Muscle of leg (tissue), 11 donors: ENCODE measurements around the gene CLC. TPM values are rescaled to one million over a fixed set of nuclear protein-coding genes. Genes with fewer than 3 reads are reported as not detected.
"Not testable (repeated sequence)": the region's sequence is repeated elsewhere in the genome, so short reads cannot be mapped to it uniquely, and the experiment has no call there.

Experiments
- DNase-seq: peaks from one replicate; pipeline ENCODE4 v3.0.0; 2013
- H3K27ac ChIP-seq: one replicate; pipeline ENCODE4 v1.5.1; 2013; ENCODE audit warnings: mild to moderate bottlenecking, low read length, control low read depth
- H3K27me3 ChIP-seq: one replicate; pipeline ENCODE4 v1.6.1; 2013; ENCODE audit warnings: low read length; ENCODE audit not compliant: control insufficient read depth, insufficient read depth
- H3K36me3 ChIP-seq: one replicate; pipeline ENCODE4 v1.6.1; 2013; ENCODE audit warnings: low read length; ENCODE audit not compliant: control insufficient read depth, insufficient read depth
- H3K4me1 ChIP-seq: one replicate; pipeline ENCODE4 v1.6.1; 2013; ENCODE audit warnings: low read length; ENCODE audit not compliant: control insufficient read depth, insufficient read depth
- H3K4me3 ChIP-seq: one replicate; pipeline ENCODE4 v1.5.1; 2013; ENCODE audit warnings: low read length, control low read depth
- H3K9me3 ChIP-seq: replicated peaks from 2 replicates; pipeline ENCODE4 v1.6.1; 2013; ENCODE audit warnings: low read depth, low read length; ENCODE audit not compliant: control insufficient read depth
- WGBS: methylation state at CpG from one replicate; pipeline ENCODE4 v1.1.5; 2013; ENCODE audit warnings: missing lambda C conversion rate; ENCODE audit not compliant: insufficient coverage; 5-methylcytosine and 5-hydroxymethylcytosine counted together
- polyA plus RNA-seq, 8 donors: library from polyadenylated mRNA; unstranded; fragments of 120-200 nt; gene quantifications; one replicate each; pipeline versions ENCODE4 v1.2.1 to v1.2.3, GENCODE V29; 2013; ENCODE audit warnings: inconsistent platforms in 1 of 8, low replicate concordance in 1 of 8; ENCODE audit not compliant: insufficient read length in 8 of 8, insufficient read depth in 1 of 8
- total RNA-seq: library from RNA; stranded (reverse); fragments of 120-200 nt; gene quantifications from one replicate; pipeline ENCODE4 v1.2.4, GENCODE V29; 2013

The CLC gene
- total and polyA plus RNA-seq, 9 donors = 0.40 to 4.8 (median 2.2) TPM

DNA sequence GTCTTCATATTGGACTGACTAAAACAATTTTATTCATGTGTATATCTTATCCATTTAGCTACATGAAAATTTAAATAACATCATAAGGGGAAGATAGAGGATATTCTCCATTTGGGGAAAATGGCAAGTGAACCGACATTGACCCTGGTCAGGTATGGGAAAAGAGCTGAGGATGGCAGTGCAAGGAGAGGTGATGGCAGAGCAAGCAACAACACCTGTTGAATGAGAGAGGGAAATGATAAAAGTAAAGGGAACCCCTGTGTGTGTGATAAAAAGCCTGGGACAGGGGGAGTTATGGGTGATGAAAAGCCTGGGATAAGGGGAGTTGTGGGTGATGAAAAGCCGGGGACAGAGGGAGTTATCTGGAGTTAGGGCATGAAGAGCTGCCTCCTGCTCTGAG lies 4.0 kb downstream of the CLC start:
- no peaks in the 10 kb centered on the region for H3K4me1 ChIP-seq
- H3K9me3 ChIP-seq = no peaks in the 10 kb centered on the region
- peaks cover 2% of the 10 kb centered on the region for H3K27me3 ChIP-seq
- H3K4me3 ChIP-seq = no peak overlapping the region
- 88% methylated on average over 2 of the region's 2 CpGs for WGBS
- no peak overlapping the region for H3K27ac ChIP-seq
- no peak for DNase-seq
- no peaks in the 10 kb centered on the region for H3K36me3 ChIP-seq

DNA sequence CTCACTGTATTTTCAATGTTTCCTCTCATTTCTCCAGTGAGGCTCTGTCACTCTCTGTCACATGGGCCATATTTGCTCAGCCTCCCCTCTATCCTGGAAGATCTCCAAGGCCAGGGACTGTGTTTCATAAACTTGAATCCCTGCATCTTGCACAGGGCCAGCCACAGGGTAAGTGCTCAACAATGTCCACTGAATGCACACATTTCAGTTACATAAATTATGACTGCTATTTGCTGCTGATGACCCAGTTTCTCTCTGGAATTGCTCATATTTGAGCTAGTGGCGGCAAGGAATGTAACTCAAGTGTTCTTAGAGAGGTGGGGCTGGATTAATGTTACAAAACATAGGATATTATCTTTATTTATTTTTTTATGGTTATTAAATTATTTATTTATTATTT lies 6.1 kb downstream of the CLC start:
- Histone ChIP-seq H3K4me3 (no peak overlapping the region), H3K36me3 (no peaks in the 10 kb centered on the region), H3K9me3 (no peaks in the 10 kb centered on the region), H3K27me3 (no peaks in the 10 kb centered on the region), H3K27ac (no peak overlapping the region), H3K4me1 (no peaks in the 10 kb centered on the region)
- DNase-seq = no peak
- WGBS = no CpG with 5 or more reads among the region's 1 CpG

DNA sequence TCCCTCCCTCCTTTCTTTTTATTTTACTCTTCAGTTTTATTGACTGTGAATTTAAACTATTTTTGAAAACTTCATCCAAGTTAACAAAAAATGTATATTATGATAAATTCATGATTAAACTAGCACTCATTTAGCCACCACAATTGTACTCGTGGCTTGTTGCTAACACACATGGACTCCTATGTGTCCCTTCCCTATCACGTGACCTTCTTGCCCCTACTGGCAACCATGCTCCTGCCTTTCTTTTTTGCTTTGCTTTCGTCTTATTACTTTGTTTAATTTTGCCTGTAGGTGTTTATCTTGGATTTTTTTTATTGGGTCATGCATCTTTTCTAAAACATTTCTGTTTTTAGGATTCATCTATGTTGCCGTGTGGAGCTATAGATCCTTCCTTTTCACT lies 8.2 kb downstream of the CLC start:
- no peak overlapping the region for H3K4me3 ChIP-seq
- WGBS = no CpG with 5 or more reads among the region's 4 CpGs
- H3K36me3 ChIP-seq = no peaks in the 10 kb centered on the region
- no peak for DNase-seq
- H3K27ac ChIP-seq = no peak overlapping the region
- no peaks in the 10 kb centered on the region for H3K9me3 ChIP-seq
- no peaks in the 10 kb centered on the region for H3K4me1 ChIP-seq
- H3K27me3 ChIP-seq = no peaks in the 10 kb centered on the region

DNA sequence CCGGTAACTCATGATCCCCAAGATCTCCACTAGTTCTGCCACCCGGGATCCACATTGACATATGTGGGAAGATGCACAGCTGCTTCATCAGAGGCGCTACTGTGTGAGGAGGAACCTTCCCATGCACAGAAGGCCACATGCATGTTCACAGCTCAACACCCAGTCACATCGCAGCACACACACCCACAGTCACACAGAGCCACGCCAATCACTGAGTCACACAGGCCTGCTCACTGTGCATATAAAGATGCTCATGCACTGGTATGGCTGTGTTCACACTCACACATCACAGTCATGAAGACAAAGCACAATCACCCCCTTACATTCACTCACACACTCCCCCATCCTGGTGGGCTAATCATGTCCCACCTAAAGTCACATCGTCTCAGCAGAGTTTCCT lies 9.8 kb downstream of the CLC start:
- H3K4me1 ChIP-seq = no peaks in the 10 kb centered on the region
- WGBS = 80% methylated on average over 6 of the region's 6 CpGs
- no peak overlapping the region for H3K4me3 ChIP-seq
- no peak for DNase-seq
- H3K27me3 ChIP-seq = no peaks in the 10 kb centered on the region
- no peak overlapping the region for H3K27ac ChIP-seq
- H3K36me3 ChIP-seq = no peaks in the 10 kb centered on the region
- no peaks in the 10 kb centered on the region for H3K9me3 ChIP-seq

DNA sequence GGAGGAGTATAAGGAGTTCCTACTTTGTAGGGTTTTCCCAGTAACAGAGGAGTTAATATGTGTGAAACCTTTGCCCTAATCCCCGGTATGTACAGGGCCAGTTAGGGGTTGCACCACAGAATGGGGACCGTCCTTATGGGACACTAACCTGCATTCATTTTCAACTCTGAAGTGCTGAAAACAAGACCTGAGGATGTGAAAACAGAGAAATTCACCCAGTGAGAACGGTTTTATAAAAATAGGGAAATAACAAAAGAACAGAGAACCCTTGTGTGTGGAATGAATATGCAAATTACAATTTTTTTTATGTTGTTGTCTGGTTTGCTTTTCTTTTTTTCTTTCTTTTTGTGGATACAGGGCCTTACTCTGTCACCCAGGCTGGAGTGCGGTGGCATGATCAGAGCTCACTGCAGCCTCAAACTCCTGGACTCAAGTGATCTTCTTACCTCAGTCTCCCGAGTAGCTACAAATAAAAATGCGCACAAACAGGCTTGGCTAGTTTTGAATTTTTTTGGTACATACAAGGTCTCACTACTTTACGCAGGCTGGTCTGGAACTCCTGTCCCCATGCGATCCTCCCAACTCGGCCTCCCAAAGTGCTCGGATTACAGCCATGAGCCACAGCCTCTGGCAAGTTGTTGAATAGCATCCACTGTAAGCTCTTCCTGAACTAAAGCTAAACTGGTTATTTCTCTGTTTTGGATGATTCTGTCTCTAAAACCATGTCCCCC lies 10.6 kb downstream of the CLC start:
- H3K36me3 ChIP-seq = no peaks in the 10 kb centered on the region
- no peaks in the 10 kb centered on the region for H3K4me1 ChIP-seq
- H3K27me3 ChIP-seq = no peaks in the 10 kb centered on the region
- no peak overlapping the region for H3K27ac ChIP-seq
- H3K9me3 ChIP-seq = no peaks in the 10 kb centered on the region
- 73% methylated on average over 5 of the region's 10 CpGs for WGBS
- no peak overlapping the region for H3K4me3 ChIP-seq
- DNase-seq = no peak

DNA sequence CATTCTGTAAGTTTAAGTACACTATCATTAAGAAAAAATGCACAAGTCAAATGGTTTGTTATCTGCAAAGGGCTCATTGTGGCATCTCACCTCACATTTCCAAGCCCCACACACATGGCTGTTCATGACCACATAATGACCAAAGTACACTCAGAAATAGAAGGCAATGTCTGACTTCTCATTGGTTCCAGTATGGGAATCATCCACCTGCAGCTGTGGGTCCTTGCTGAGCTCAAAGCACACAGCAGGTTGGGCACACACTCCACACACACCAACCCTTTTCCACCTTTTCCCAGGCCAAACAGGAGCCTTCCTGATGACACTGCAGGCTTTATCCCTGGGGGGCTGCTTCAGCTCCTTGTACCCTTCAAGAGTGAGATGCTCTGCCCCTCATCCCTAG lies 11.8 kb downstream of the CLC start:
- no peak for DNase-seq
- Histone ChIP-seq H3K9me3 (no peaks in the 10 kb centered on the region), H3K4me1 (no peaks in the 10 kb centered on the region), H3K27me3 (no peaks in the 10 kb centered on the region), H3K36me3 (no peaks in the 10 kb centered on the region), H3K27ac (no peak overlapping the region), H3K4me3 (no peak overlapping the region)

DNA sequence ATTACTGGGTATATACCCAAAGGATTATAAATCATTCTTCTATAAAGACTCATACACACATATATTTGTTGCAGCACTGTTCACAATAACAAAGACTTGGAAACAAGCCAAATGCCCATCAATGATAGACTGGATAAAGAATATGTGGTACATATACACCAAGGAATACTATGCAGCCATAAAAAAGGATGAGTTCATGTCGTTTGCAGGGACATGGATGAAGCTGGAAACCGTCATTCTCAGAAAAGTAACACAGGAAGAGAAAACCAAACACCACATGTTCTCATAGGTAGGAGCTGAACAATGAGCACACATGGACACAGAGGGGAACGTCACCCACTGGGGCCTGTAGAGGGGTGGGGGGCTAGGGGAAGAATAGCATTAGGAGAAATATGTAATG lies 17.7 kb downstream of the CLC start:
- H3K9me3 ChIP-seq = not testable (repeated sequence)
- WGBS = no CpG with 5 or more reads among the region's 3 CpGs

DNA sequence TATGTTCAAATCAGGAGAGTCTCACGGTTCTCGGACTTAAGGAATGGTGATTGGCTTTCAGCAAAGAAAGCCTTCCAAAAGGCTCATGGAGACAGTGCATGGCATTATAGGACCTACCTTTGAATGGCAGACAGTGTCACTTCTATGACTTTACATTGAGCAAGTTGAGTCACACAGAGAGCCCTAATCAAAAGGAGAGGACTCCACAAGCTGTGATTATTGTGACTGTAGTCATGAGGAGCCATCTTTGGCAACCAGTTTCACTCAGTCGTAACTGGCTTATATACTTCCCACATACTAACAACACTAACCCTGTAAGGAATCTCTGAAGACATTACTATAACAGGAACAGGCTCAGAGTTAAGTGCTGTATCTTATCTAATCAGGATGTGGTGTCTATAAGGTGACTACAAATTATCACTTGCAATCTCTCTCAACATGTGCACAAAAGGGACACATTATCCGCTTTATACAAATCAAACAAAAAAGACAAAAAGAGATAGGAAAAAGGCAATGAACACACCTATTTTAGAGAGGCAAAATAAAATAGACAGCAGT lies 27.4 kb downstream of the CLC start:
- WGBS = no CpG with 5 or more reads among the region's 4 CpGs
- H3K27ac ChIP-seq = no peak overlapping the region
- no peaks in the 10 kb centered on the region for H3K4me1 ChIP-seq
- no peaks in the 10 kb centered on the region for H3K9me3 ChIP-seq
- H3K36me3 ChIP-seq = no peaks in the 10 kb centered on the region
- no peaks in the 10 kb centered on the region for H3K27me3 ChIP-seq
- DNase-seq = no peak
- H3K4me3 ChIP-seq = no peak overlapping the region

More for the DNA sequence above, 17.7 kb downstream of the CLC start:
- not testable (repeated sequence) for H3K36me3 ChIP-seq, H3K4me3 ChIP-seq, DNase-seq, H3K4me1 ChIP-seq, H3K27me3 ChIP-seq, H3K27ac ChIP-seq

DNA sequence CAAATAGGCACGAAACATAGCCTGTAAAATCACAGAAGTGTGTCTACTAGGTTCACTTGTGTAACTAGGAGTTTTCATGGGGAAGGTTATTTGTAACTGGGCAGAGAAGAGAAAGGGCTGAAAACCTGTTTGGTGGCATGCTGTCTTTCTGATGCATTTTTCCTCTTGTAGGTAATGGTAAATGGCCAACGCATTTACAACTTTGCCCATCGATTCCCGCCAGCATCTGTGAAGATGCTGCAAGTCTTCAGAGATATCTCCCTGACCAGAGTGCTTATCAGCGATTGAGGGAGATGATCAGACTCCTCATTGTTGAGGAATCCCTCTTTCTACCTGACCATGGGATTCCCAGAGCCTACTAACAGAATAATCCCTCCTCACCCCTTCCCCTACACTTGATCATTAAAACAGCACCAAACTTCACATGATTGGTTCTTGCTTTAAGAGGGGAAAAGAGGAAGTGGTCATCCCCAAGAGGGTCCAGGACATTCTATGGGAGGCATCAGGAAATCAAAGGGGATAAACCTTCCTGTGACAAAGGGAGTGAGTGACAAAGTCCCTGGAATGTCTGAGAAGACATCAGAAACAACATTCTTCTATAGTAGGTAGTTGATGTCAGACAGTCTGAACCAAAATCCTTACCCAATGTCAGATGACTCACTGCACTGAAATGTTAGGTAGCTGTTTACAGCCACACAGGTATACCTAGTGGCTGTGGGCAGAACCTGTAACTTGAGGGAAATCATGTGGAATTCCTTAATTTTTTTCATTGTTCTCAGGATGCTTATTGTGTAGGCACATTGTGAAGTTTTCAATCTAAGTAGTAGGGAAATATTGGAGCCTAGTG lies 28.6 kb downstream of the CLC start:
- no peak overlapping the region for H3K4me3 ChIP-seq
- no peak overlapping the region for H3K27ac ChIP-seq
- DNase-seq = no peak
- H3K27me3 ChIP-seq = no peaks in the 10 kb centered on the region
- no peaks in the 10 kb centered on the region for H3K4me1 ChIP-seq
- 80% methylated on average over 2 of the region's 5 CpGs for WGBS
- H3K36me3 ChIP-seq = no peaks in the 10 kb centered on the region
- H3K9me3 ChIP-seq = no peaks in the 10 kb centered on the region

DNA sequence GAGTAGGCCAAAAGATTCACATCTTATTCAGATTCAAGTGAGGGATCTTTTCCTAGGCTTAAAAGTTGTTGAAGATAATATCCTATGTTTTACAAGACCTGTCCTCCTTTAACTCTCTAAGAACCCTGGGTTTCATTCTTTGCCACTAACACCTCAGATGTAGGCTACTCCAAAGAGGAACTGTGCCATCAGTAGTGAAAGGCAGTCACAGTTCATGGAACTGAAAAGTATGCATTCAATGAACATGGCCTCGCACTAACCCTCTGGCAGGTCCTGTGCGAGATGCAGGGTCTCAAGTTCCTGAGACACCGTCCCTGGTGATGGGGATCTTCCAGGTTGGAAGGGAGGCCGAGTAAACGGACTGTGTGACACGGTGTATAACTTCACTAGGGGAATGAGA lies 29.2 kb downstream of the CLC start:
- DNase-seq = no peak
- no peaks in the 10 kb centered on the region for H3K27me3 ChIP-seq
- H3K36me3 ChIP-seq = no peaks in the 10 kb centered on the region
- 79% methylated on average over 6 of the region's 6 CpGs for whole genome bisulfite sequencing
- no peaks in the 10 kb centered on the region for H3K9me3 ChIP-seq
- H3K27ac ChIP-seq = no peak overlapping the region
- no peak overlapping the region for H3K4me3 ChIP-seq
- no peaks in the 10 kb centered on the region for H3K4me1 ChIP-seq
